ENCODE data around the gene TBX18.

The TBX18 gene

DNA sequence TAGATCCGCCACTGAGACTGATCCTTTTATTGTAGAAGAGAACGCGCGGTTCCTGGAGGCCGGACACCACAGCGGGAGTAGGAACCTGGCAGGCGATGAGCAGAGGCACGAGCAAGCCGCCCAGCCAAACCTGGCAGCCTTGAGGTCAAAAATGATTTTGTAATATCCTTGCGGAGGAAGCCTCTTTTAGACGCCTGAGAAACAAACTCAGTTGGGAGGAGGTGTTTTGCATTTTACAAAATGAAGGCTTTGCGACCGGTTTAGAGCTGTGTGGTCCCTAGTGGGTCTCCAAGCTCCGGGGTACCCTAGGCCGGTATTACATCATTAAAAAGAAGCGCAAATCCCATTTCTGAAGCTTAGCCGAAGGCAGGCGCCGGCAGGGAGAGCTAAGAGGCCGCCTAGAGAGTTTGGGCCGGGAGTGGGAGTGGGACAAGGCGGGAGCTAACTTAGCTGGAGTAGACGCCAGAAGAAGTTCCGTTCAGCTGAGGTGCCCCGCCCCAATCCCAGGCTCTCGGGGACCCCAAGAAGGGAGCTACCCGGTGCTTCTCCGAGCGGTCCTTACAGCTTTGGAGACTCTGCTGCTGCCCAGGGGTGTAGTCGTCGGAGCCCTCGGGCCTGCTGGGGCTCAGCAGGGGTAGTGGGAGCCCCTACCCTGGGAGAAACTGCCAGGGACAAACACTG, 1.9 kb upstream of the TBX18 start:
- Mint-ChIP-seq H3K9me3 (peaks cover 10% of the 10 kb centered on the region), H3K27ac (no peak overlapping the region), H3K4me1 (peaks cover 5% of the 10 kb centered on the region), H3K27me3 (peaks cover 51% of the 10 kb centered on the region), H3K36me3 (no peaks in the 10 kb centered on the region), H3K4me3 (no peak overlapping the region)

- Mint-ChIP-seq H3K36me3 (no peaks in the 10 kb centered on the region), H3K27ac (no peak overlapping the region), H3K4me3 (no peak overlapping the region), H3K4me1 (peaks cover 5% of the 10 kb centered on the region), H3K27me3 (peaks cover 49% of the 10 kb centered on the region), H3K9me3 (peaks cover 10% of the 10 kb centered on the region)
Measured at GRCh38 chr6:84763886-84764331, 489 bp downstream of the TBX18 start.

DNA sequence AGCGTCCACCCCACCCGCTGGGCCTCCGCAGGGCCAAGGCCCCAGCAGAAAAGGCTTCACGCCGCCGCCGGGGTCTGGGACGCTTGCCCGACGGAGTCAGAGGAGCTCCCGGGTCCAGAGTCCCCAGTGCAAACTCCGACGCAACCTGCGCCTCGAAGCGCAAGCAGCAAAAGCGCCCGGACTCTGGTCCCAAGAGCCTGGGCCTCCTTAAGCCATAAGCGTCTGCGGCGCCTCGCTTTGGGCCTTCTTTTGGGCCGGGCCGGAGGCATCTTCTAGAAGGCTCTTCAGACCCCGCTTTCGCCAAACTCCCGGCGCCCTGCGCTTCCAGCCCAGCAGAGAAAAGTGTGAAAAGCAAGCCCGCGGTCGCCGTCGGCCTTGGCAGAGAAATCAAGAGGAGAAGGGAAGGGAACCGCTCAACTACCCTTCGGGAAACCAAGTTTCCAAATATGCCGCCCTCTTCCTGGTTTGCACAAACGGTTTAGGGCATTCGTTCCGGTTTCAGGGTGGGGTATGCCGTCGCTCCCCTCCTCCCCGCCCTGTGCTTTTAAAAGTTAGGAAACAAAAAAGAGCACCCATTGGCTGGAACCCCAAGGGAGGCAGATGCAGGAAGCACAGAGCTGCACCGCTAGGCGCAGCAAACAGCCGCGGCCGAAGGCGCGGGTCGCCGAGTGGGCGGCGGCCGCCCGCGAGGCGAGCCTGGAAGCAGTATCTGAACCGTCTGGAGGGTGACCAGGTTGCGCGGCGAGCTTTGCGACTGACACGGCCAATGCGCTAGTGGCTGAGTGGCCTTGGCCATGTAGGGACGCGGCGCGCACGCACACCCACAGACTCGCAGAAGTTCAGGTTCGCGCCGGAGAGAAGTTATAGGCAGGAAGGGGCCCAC, 1.2 kb downstream of the TBX18 start:
- H3K4me3 Mint-ChIP-seq = no peak overlapping the region
- H3K27ac Mint-ChIP-seq = no peak overlapping the region
- no peaks in the 10 kb centered on the region for H3K36me3 Mint-ChIP-seq
- H3K27me3 Mint-ChIP-seq = peaks cover 46% of the 10 kb centered on the region
- peaks cover 5% of the 10 kb centered on the region for H3K4me1 Mint-ChIP-seq
- peaks cover 6% of the 10 kb centered on the region for H3K9me3 Mint-ChIP-seq

- no peaks in the 10 kb centered on the region for H3K36me3 Mint-ChIP-seq
- peaks cover 38% of the 10 kb centered on the region for H3K27me3 Mint-ChIP-seq
- no peak overlapping the region for H3K4me3 Mint-ChIP-seq
- peaks cover 5% of the 10 kb centered on the region for H3K4me1 Mint-ChIP-seq
- H3K27ac Mint-ChIP-seq = no peak overlapping the region
- no peaks in the 10 kb centered on the region for H3K9me3 Mint-ChIP-seq
Measured at GRCh38 chr6:84762220-84763002, 2.0 kb downstream of the TBX18 start.

- Mint-ChIP-seq H3K27ac (no peak overlapping the region), H3K4me1 (no peaks in the 10 kb centered on the region), H3K9me3 (no peaks in the 10 kb centered on the region), H3K4me3 (no peak overlapping the region), H3K36me3 (no peaks in the 10 kb centered on the region), H3K27me3 (peaks cover 18% of the 10 kb centered on the region)
Measured at GRCh38 chr6:84758486-84758885, 5.9 kb downstream of the TBX18 start.

- Mint-ChIP-seq H3K36me3 (no peaks in the 10 kb centered on the region), H3K4me3 (no peak overlapping the region), H3K27ac (no peak overlapping the region), H3K9me3 (no peaks in the 10 kb centered on the region), H3K4me1 (no peaks in the 10 kb centered on the region), H3K27me3 (peaks cover 10% of the 10 kb centered on the region)
Measured at GRCh38 chr6:84756877-84757276, 7.5 kb downstream of the TBX18 start.

DNA sequence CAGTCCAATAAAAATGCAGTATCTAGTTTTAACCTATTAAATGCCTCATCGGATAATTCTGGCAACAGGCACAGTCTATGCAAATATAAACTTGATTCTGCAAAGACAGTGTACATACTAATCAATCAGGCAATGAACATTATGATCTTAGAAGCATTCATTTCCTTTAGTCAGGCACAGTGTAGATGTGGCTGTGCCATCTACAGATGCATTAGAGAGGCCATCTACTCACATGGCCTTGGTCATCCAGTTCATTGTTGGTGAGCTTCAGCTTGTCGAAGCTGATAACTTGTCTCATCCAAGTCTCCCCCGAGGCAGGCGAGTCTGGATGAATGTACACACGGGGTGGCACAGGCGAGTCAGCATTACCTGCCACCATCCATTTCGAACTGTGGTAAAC, 7.9 kb downstream of the TBX18 start:
- H3K27ac Mint-ChIP-seq = no peak overlapping the region
- H3K36me3 Mint-ChIP-seq = no peaks in the 10 kb centered on the region
- H3K9me3 Mint-ChIP-seq = no peaks in the 10 kb centered on the region
- peaks cover 9% of the 10 kb centered on the region for H3K27me3 Mint-ChIP-seq
- no peak overlapping the region for H3K4me3 Mint-ChIP-seq
- H3K4me1 Mint-ChIP-seq = no peaks in the 10 kb centered on the region

GRCh38 chr6:84753173-84753572, 11.2 kb downstream of the TBX18 start:
- Mint-ChIP-seq H3K27me3 (no peaks in the 10 kb centered on the region), H3K36me3 (no peaks in the 10 kb centered on the region), H3K4me1 (no peaks in the 10 kb centered on the region), H3K4me3 (no peak overlapping the region), H3K27ac (no peak overlapping the region), H3K9me3 (no peaks in the 10 kb centered on the region)

GRCh38 chr6:84752118-84752850, 12.1 kb downstream of the TBX18 start:
- Mint-ChIP-seq H3K27ac (no peak overlapping the region), H3K27me3 (no peaks in the 10 kb centered on the region), H3K4me3 (no peak overlapping the region), H3K4me1 (no peaks in the 10 kb centered on the region), H3K36me3 (no peaks in the 10 kb centered on the region), H3K9me3 (no peaks in the 10 kb centered on the region)

DNA sequence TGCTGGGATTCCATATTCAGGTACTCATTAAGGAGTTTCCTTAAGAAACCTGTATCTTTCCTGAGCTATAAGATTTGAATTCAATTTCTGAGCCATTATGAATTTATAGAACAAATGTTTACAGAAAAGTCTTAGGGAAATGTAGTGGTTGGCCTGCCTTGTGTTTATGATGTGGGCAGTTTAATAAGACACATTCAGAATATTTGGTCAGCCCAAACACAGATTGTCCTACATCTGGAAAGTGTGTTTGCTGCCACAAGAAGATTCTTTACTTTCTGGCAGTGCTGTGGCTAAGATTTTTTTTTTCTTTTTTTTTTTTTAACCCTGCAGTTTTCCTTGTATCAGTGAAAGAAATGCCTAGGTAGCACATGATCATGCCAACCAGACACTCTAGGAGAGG, 15.2 kb downstream of the TBX18 start:
- Mint-ChIP-seq H3K36me3 (no peaks in the 10 kb centered on the region), H3K9me3 (no peaks in the 10 kb centered on the region), H3K27ac (no peak overlapping the region), H3K27me3 (peaks cover 2% of the 10 kb centered on the region), H3K4me3 (no peak overlapping the region), H3K4me1 (no peaks in the 10 kb centered on the region)

GRCh38 chr6:84748376-84748775, 16.0 kb downstream of the TBX18 start:
- H3K36me3 Mint-ChIP-seq = no peaks in the 10 kb centered on the region
- no peak overlapping the region for H3K4me3 Mint-ChIP-seq
- no peaks in the 10 kb centered on the region for H3K9me3 Mint-ChIP-seq
- no peaks in the 10 kb centered on the region for H3K4me1 Mint-ChIP-seq
- peaks cover 2% of the 10 kb centered on the region for H3K27me3 Mint-ChIP-seq
- no peak overlapping the region for H3K27ac Mint-ChIP-seq

DNA sequence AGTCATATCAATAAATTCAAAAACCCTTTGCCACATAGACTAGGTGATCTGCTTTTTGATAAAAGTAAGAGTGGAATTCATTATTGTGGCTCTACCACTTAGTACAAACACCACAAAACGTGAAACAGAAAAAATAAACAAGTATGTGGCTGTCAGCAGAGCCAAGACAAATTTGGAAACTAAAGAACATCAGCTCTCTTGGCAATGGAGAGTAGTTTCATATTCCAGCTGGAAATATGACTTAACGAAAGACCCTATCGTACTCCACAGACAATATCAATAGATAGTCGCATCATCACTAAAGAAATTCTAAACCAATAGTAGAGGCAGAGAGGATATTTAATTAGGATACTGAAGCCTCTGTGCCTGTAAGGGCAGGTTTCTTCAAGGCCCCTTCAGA, 20.8 kb downstream of the TBX18 start:
- H3K4me3 Mint-ChIP-seq = no peak overlapping the region
- H3K27ac Mint-ChIP-seq = no peak overlapping the region
- no peaks in the 10 kb centered on the region for H3K9me3 Mint-ChIP-seq
- no peaks in the 10 kb centered on the region for H3K4me1 Mint-ChIP-seq
- peaks cover 2% of the 10 kb centered on the region for H3K27me3 Mint-ChIP-seq
- H3K36me3 Mint-ChIP-seq = no peaks in the 10 kb centered on the region

- H3K9me3 Mint-ChIP-seq = no peaks in the 10 kb centered on the region
- H3K27ac Mint-ChIP-seq = no peak overlapping the region
- H3K4me3 Mint-ChIP-seq = no peak overlapping the region
- no peaks in the 10 kb centered on the region for H3K36me3 Mint-ChIP-seq
- no peaks in the 10 kb centered on the region for H3K4me1 Mint-ChIP-seq
- no peaks in the 10 kb centered on the region for H3K27me3 Mint-ChIP-seq
Measured at GRCh38 chr6:84740385-84740784, 24.0 kb downstream of the TBX18 start.

GRCh38 chr6:84739866-84740208, 24.6 kb downstream of the TBX18 start:
- no peaks in the 10 kb centered on the region for H3K9me3 Mint-ChIP-seq
- no peaks in the 10 kb centered on the region for H3K36me3 Mint-ChIP-seq
- H3K4me3 Mint-ChIP-seq = no peak overlapping the region
- no peaks in the 10 kb centered on the region for H3K4me1 Mint-ChIP-seq
- H3K27me3 Mint-ChIP-seq = no peaks in the 10 kb centered on the region
- no peak overlapping the region for H3K27ac Mint-ChIP-seq
